T47D (cell line): ENCODE measurements around the gene SHANK1.
A peak's percentile ranks its signal among the peaks of the same experiment; 100 is the strongest.

ENCODE experiments used
- DNase-seq, 2 experiments: peaks; one replicate each; pipeline versions ENCODE4 v3.0.0 to v3.0.0-alpha.2; 2011 to 2012; ENCODE audit warnings: low read depth in 1 of 2, low spot score in 1 of 2
- JUND ChIP-seq: IDR thresholded peaks from 2 replicates; pipeline ENCODE4 v1.6.1; 2012; ENCODE audit warnings: low read depth
- in situ Hi-C: cut with HindIII; loops from 2 replicates; pipeline ENCODE4 v1.10.0; 2016; ENCODE audit warnings: low sequenced_read_pairs, low pct_unique_long_range_greater_than_20kb

Gene SHANK1

DNA sequence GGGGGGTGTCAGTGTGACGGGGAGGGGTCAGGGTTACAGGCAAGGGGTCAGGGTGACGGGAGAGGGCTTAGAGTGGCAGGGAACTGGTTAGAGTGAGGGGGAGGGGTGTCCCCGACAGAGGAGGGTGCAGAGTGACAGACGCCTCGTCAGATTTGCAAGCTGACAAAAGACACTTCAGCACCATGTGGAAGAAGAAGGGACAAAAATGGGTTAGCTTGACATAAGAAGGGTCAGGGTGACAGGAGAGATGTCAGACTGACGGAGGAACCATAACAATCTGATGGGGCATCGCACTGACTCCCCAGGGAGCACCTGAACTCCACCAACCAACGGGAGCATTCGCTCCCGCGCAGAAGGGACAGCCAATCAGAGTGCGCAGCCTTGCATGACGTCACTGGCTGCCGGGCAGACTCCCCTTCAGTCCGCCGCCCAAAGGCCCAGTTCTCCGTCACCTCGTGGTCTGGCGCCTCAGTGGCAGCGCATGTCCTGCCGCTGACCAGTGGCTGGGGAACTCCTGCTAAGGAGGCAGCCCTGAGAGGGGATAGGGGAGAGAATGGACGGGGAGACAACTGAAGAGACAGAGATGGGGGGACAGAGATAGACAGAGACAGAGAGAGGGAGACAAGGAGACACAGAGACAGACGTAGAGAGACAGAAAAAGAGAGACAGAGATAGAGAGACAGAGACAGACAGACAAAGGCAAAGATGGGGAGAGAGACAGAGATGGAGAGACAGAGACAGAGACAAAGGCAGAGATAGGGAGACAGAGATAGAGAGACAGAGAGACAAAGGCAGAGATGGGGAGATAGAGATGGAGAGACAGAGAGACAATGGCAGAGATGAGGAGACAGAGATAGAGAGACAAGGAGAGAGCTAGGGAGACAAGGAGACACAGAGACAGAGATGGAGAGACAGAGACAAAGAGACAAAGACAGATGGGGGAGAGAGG, 40.2 kb downstream of the SHANK1 start:
- DNase-seq: peak; percentile 87 to 90
- in situ Hi-C loops: no loop called here
- no peak for TF ChIP-seq JUND

- in situ Hi-C loops: no loop called here
- no peak for TF ChIP-seq JUND
Observed at GRCh38 chr19:50678323-50678722, 41.3 kb downstream of the SHANK1 start.

DNA sequence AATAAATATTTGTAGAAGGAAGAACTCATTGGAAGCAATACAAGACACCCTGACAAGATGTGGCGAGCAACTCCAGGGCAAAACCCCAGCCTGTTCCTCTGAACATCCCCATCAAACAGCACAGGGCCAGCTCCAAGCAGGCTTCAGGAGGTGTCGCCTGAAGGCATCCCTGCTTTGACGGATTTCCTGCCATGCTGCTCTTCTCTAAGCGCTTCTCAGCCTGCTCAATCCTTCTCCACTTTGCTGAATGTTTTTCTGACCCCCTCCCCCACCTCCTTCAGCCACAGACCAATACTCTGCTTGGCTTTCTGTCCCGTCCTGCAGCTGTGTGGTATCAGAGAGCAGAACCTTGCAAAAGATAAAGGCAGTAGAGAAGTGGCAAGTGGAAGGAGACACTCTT, 42.0 kb downstream of the SHANK1 start:
- no peak for TF ChIP-seq JUND
- no peak for DNase-seq

More at GRCh38 chr19:50678323-50678722, 41.3 kb downstream of the SHANK1 start:
- no peak for DNase-seq

GRCh38 chr19:50676625-50677197, 42.9 kb downstream of the SHANK1 start:
- no peak for DNase-seq
- in situ Hi-C loops: no loop called here
- TF ChIP-seq JUND: no peak

More for the DNA sequence above, 42.0 kb downstream of the SHANK1 start:
- in situ Hi-C loops: no loop called here

- in situ Hi-C loops: no loop called here
- DNase-seq: no peak
- no peak for TF ChIP-seq JUND
Observed at GRCh38 chr19:50673118-50673517, 46.5 kb downstream of the SHANK1 start.

- in situ Hi-C loops: no loop called here
- no peak for TF ChIP-seq JUND
- DNase-seq: no peak
Observed at GRCh38 chr19:50670102-50670380, 49.6 kb downstream of the SHANK1 start.

- TF ChIP-seq JUND: no peak
- DNase-seq: peak; percentile 56 to 70
- in situ Hi-C loops: no loop called here
Observed at GRCh38 chr19:50669302-50670101, 50.1 kb downstream of the SHANK1 start.

GRCh38 chr19:50668879-50669278, 50.7 kb downstream of the SHANK1 start:
- in situ Hi-C loops: no loop called here
- no peak for DNase-seq

GRCh38 chr19:50668416-50668815, 51.2 kb downstream of the SHANK1 start:
- no peak for DNase-seq
- TF ChIP-seq JUND: no peak
- in situ Hi-C loops: no loop called here

More at GRCh38 chr19:50668879-50669278, 50.7 kb downstream of the SHANK1 start:
- TF ChIP-seq JUND: no peak

DNA sequence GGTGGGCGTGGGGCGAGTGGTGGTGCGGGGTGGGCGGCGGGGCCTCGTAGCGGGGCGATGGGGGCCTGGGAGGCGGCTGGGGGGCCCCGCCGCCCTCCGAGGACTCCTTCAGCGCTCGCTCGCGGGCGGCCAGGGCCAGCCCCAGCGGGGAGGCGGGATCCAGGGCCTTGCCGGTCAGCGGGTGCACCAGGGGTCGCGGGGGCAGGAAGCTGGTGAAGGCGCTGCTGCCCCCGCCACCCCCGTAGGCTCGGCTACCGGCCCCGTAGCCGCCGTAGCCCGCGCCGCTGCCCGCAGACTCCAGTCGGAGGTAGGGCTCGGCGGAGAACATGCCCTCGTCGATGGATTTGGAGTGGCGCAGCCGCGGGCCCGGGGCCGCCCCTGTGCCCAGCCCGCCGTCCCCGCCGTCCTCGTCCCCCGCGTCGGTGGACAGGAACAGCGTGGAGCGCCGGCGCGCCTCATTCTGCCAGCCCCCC, 51.8 kb downstream of the SHANK1 start:
- TF ChIP-seq JUND: no peak
- no peak for DNase-seq
- in situ Hi-C loops: no loop called here

DNA sequence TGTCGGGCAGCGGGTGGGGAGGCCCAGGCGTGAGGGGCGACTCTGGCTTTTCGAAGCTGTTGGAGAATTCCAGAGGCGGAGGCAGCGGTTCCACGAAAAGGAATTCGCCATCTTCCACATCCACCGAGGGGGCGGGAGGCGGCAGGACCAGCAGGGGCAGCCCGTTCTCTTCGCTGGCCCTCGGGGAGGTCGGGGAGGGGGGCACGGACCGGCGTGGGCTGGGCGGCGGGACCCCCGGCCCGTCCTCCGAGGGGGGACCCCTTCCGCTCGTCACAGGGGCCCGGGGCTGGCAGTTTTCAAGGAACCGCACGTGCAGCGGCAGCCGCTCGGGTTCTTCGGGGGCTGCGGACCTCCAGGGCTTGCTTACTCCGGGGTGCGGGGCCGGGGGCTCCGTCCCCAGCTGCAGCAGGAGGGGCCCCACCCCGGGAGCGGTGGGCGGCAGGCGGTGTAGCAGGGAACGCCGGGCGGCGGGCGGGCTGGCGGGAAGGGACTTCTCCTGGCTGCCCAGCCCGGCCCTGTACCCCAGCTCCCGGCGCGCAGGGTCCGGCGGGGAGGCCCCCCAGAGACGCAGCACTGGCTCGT, 52.3 kb downstream of the SHANK1 start:
- no peak for TF ChIP-seq JUND
- DNase-seq: no peak
- in situ Hi-C loops: no loop called here
